ENCODE data around the gene FHAD1.

DNA sequence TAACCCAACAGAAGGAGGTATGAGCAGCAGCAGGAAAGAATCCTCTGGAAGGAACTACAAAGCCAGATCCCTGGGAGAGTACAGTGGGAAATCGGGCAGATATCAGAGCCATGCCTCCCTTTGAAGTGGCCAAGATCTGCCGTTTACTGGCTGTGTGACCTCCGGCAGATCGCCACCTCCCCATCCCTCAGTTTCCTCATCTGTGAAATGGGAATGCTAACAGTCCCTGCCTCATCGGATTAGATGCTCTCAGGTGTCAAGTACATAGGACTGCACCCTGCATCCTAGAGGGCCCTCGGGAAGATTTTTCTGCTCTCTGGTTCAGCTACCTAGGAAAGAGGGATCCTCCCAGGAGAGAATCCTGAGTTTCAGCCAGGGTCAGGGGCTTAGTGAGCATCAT, 102.1 kb downstream of the FHAD1 start:
- TF ChIP-seq TAF1 (IDR thresholded peaks at IDR 0.05; ENCODE audit: low read depth) (no peak), EP300 (IDR thresholded peaks at IDR 0.05; ENCODE audit: borderline replicate concordance) (no peak), RAD21 (IDR thresholded peaks at IDR 0.05; ENCODE audit: low read depth) (no peak), TEAD4 (IDR thresholded peaks at IDR 0.05) (no peak), YY1 (IDR thresholded peaks at IDR 0.05; ENCODE audit: low read depth) (no peak), EGR1 (IDR thresholded peaks at IDR 0.05) (no peak), ZBTB7A (IDR thresholded peaks at IDR 0.05; ENCODE audit: low read depth) (no peak), CREB1 (IDR thresholded peaks at IDR 0.05; ENCODE audit: low read depth) (no peak), TCF12 (IDR thresholded peaks at IDR 0.05; ENCODE audit: low read depth) (no peak)
- TF ChIP-seq, protein P1, sequence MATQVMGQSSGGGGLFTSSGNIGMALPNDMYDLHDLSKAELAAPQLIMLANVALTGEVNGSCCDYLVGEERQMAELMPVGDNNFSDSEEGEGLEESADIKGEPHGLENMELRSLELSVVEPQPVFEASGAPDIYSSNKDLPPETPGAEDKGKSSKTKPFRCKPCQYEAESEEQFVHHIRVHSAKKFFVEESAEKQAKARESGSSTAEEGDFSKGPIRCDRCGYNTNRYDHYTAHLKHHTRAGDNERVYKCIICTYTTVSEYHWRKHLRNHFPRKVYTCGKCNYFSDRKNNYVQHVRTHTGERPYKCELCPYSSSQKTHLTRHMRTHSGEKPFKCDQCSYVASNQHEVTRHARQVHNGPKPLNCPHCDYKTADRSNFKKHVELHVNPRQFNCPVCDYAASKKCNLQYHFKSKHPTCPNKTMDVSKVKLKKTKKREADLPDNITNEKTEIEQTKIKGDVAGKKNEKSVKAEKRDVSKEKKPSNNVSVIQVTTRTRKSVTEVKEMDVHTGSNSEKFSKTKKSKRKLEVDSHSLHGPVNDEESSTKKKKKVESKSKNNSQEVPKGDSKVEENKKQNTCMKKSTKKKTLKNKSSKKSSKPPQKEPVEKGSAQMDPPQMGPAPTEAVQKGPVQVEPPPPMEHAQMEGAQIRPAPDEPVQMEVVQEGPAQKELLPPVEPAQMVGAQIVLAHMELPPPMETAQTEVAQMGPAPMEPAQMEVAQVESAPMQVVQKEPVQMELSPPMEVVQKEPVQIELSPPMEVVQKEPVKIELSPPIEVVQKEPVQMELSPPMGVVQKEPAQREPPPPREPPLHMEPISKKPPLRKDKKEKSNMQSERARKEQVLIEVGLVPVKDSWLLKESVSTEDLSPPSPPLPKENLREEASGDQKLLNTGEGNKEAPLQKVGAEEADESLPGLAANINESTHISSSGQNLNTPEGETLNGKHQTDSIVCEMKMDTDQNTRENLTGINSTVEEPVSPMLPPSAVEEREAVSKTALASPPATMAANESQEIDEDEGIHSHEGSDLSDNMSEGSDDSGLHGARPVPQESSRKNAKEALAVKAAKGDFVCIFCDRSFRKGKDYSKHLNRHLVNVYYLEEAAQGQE (IDR thresholded peaks at IDR 0.05; ENCODE audit: low read depth) = no peak
- TF ChIP-seq, protein P2, sequence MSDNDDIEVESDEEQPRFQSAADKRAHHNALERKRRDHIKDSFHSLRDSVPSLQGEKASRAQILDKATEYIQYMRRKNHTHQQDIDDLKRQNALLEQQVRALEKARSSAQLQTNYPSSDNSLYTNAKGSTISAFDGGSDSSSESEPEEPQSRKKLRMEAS (IDR thresholded peaks at IDR 0.05) = no peak
